Epidermal melanocyte (primary cell): ENCODE results near the gene TUBB4B.

Experiments used
- DNase-seq: peaks from one replicate; pipeline ENCODE4 v3.0.0; 2011; ENCODE audit warnings: low spot score; ENCODE audit not compliant: insufficient read length

Gene TUBB4B

GRCh38 chr9:137225699-137226331, 15.3 kb upstream of the TUBB4B start:
- no peak for DNase-seq

- no peak for DNase-seq
Observed at GRCh38 chr9:137226338-137227053, 14.6 kb upstream of the TUBB4B start.

- peak; percentile 91 for DNase-seq
Observed at GRCh38 chr9:137227054-137227852, 13.8 kb upstream of the TUBB4B start, which contains the start of gene RNF224. TSS of gene RNF224 (plus strand) at chr9:137227502. CDS start at chr9:137228336, 834 bp downstream.

- no peak for DNase-seq
Observed at GRCh38 chr9:137227853-137228505, 13.1 kb upstream of the TUBB4B start.

- DNase-seq, result no peak
Observed at GRCh38 chr9:137228506-137228967, 12.6 kb upstream of the TUBB4B start.

GRCh38 chr9:137228968-137229896, 11.9 kb upstream of the TUBB4B start:
- DNase-seq, result no peak

GRCh38 chr9:137229903-137230704, 11.0 kb upstream of the TUBB4B start:
- DNase-seq, result no peak

GRCh38 chr9:137230705-137231371, 10.2 kb upstream of the TUBB4B start, which contains the start of gene SLC34A3:
TSS of gene SLC34A3 (plus strand) at chr9:137230901. CDS start at chr9:137231703, 802 bp downstream.
- no peak for DNase-seq

GRCh38 chr9:137231372-137232039, 9.6 kb upstream of the TUBB4B start:
- no peak for DNase-seq

GRCh38 chr9:137232101-137232500, 9.0 kb upstream of the TUBB4B start:
- DNase-seq, result no peak

GRCh38 chr9:137232510-137232909, 8.6 kb upstream of the TUBB4B start:
- DNase-seq, result no peak

GRCh38 chr9:137233143-137233980, 7.7 kb upstream of the TUBB4B start:
- no peak for DNase-seq

GRCh38 chr9:137234055-137234697, 6.9 kb upstream of the TUBB4B start:
- no peak for DNase-seq

- no peak for DNase-seq
Observed at GRCh38 chr9:137234758-137235423, 6.2 kb upstream of the TUBB4B start.

GRCh38 chr9:137235424-137236237, 5.5 kb upstream of the TUBB4B start:
- DNase-seq, result no peak
